Limb (tissue), 2 donors: ENCODE results near the gene TRMU.
A peak's percentile ranks its signal among the peaks of the same experiment; 100 is the strongest.
"Not testable (repeated sequence)": the region's sequence is repeated elsewhere in the genome, so short reads cannot be mapped to it uniquely, and the experiment has no call there.

ENCODE experiments used
- DNase-seq, 2 donors: peaks; one replicate each; pipeline ENCODE4 v3.0.0-alpha.2; 2016; ENCODE audit errors: extremely low spot score in 2 of 2

TRMU gene

GRCh38 chr22:46382524-46382923, 47.0 kb downstream of the TRMU start:
- no peak for DNase-seq

- no peak for DNase-seq
Measured at GRCh38 chr22:46386312-46386711, 50.8 kb downstream of the TRMU start.

- no peak for DNase-seq
Measured at GRCh38 chr22:46387748-46388147, 52.2 kb downstream of the TRMU start.

GRCh38 chr22:46388647-46389046, 53.1 kb downstream of the TRMU start:
- DNase-seq = no peak

- DNase-seq = no peak
Measured at GRCh38 chr22:46389081-46389480, 53.6 kb downstream of the TRMU start.

- DNase-seq = no peak
Measured at GRCh38 chr22:46390105-46390651, 54.7 kb downstream of the TRMU start.

- peak; percentile 77 to 78 for DNase-seq
Measured at GRCh38 chr22:46390652-46391301, 55.3 kb downstream of the TRMU start.

GRCh38 chr22:46391486-46392136, 56.1 kb downstream of the TRMU start:
- no peak for DNase-seq

GRCh38 chr22:46392137-46392844, 56.8 kb downstream of the TRMU start:
- DNase-seq = no peak

- DNase-seq = no peak
Measured at GRCh38 chr22:46393873-46394272, 58.4 kb downstream of the TRMU start.

GRCh38 chr22:46394622-46395021, 59.1 kb downstream of the TRMU start:
- DNase-seq = no peak

GRCh38 chr22:46395145-46395544, 59.6 kb downstream of the TRMU start:
- no peak for DNase-seq

- DNase-seq = not testable (repeated sequence)
Measured at GRCh38 chr22:46397049-46397448, 61.5 kb downstream of the TRMU start.

- no peak for DNase-seq
Measured at GRCh38 chr22:46397514-46397913, 62.0 kb downstream of the TRMU start.

GRCh38 chr22:46397951-46398350, 62.4 kb downstream of the TRMU start:
- DNase-seq = no peak

GRCh38 chr22:46399251-46400024, 63.9 kb downstream of the TRMU start:
- no peak for DNase-seq

- DNase-seq = no peak
Measured at GRCh38 chr22:46401370-46401769, 65.9 kb downstream of the TRMU start.

- no peak for DNase-seq
Measured at GRCh38 chr22:46402505-46402904, 67.0 kb downstream of the TRMU start.

- not testable (repeated sequence) for DNase-seq
Measured at GRCh38 chr22:46403880-46404279, 68.4 kb downstream of the TRMU start.

GRCh38 chr22:46405901-46406300, 70.4 kb downstream of the TRMU start:
- DNase-seq = peak in 1 of 2 donors; percentile 2

GRCh38 chr22:46406349-46406748, 70.8 kb downstream of the TRMU start:
- no peak for DNase-seq

GRCh38 chr22:46406791-46407190, 71.3 kb downstream of the TRMU start:
- no peak for DNase-seq
